Choroid plexus epithelial cell (primary cell): ENCODE results near the gene BTBD9.

ENCODE experiments used
- DNase-seq: peaks from one replicate; pipeline ENCODE4 v3.0.0-alpha.2; 2010; ENCODE audit warnings: low read depth
- H3K4me3 ChIP-seq: 2 replicates; pipeline ENCODE4 v1.5.1; 2011; ENCODE audit warnings: low read depth, mild to moderate bottlenecking, control low read depth, low read length, moderate library complexity
- TF ChIP-seq, protein P1 (sequence below): conservative IDR thresholded peaks from 2 replicates; pipeline ENCODE4 v1.5.1; 2011; ENCODE audit warnings: low read depth, mild to moderate bottlenecking, control low read depth, inconsistent platforms, low read length, moderate library complexity

BTBD9 gene

GRCh38 chr6:38193481-38194281 lies 446.0 kb downstream of the BTBD9 start:
- TF ChIP-seq, protein P1, sequence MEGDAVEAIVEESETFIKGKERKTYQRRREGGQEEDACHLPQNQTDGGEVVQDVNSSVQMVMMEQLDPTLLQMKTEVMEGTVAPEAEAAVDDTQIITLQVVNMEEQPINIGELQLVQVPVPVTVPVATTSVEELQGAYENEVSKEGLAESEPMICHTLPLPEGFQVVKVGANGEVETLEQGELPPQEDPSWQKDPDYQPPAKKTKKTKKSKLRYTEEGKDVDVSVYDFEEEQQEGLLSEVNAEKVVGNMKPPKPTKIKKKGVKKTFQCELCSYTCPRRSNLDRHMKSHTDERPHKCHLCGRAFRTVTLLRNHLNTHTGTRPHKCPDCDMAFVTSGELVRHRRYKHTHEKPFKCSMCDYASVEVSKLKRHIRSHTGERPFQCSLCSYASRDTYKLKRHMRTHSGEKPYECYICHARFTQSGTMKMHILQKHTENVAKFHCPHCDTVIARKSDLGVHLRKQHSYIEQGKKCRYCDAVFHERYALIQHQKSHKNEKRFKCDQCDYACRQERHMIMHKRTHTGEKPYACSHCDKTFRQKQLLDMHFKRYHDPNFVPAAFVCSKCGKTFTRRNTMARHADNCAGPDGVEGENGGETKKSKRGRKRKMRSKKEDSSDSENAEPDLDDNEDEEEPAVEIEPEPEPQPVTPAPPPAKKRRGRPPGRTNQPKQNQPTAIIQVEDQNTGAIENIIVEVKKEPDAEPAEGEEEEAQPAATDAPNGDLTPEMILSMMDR, result no peak
- DNase-seq, result no peak

DNA sequence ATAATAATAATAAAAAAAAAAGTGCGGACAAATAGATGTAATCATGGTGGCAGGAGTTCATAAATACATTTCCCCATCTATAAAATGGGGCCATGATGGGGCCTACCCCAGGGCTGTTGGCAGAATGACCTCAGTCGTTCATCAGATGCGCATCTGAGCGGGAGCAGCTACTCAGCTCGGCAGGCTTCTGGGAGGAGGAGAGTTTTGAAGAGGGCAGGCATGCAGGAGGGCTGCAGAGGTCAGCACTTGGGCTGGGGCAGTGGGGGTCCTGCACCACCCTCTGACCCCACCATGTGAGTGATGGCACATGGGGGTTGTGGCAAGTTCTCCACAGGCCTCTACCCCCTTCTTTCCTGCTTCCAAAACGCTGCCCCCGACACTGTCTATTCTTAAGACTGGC lies 446.7 kb downstream of the BTBD9 start:
- TF ChIP-seq, protein P1, result no peak
- no peak overlapping the region for H3K4me3 ChIP-seq
- no peak for DNase-seq

More at GRCh38 chr6:38193481-38194281, 446.0 kb downstream of the BTBD9 start:
- no peak overlapping the region for H3K4me3 ChIP-seq

- TF ChIP-seq, protein P1, result no peak
- no peak overlapping the region for H3K4me3 ChIP-seq
- no peak for DNase-seq
These were observed 447.2 kb downstream of the BTBD9 start for GRCh38 chr6:38192487-38192886.

GRCh38 chr6:38192011-38192410 lies 447.7 kb downstream of the BTBD9 start:
- H3K4me3 ChIP-seq, result no peak overlapping the region
- TF ChIP-seq, protein P1, result no peak
- no peak for DNase-seq

DNA sequence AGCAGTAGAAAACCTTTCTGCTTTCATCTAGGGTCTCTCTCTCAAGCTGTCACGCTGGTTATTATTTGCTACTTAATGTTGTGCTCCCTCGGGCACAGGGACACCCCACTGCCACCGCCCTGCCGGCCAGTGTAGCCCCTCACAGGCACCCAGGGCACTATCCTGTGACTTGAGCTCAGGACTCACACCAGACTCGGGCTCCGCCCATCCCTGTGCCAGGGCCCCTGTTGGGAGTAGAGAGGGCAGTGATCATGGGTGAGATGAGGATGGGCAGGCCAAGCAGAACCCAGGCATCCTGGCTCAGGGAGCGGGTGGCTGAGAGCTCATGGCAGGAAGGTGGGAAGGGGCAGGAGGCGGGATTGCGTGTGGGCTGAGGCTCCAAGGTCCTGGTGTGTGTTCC lies 448.3 kb downstream of the BTBD9 start:
- TF ChIP-seq, protein P1, result no peak
- no peak for DNase-seq

GRCh38 chr6:38188677-38189335 lies 450.9 kb downstream of the BTBD9 start:
- H3K4me3 ChIP-seq, result no peak overlapping the region
- TF ChIP-seq, protein P1, result no peak
- no peak for DNase-seq

More for the DNA sequence above, 448.3 kb downstream of the BTBD9 start:
- no peak overlapping the region for H3K4me3 ChIP-seq
